ENCODE results near the gene NTMT1.
A peak's percentile ranks its signal among the peaks of the same experiment; 100 is the strongest.

The NTMT1 gene

GRCh38 chr9:129671065-129671464 is 45.1 kb downstream of the NTMT1 start:
- DNase-seq (ENCODE audit: low spot score) (no peak), ATAC-seq (ENCODE audit: low read depth) (no peak)
- H3K27me3 ChIP-seq (ENCODE audit: insufficient read depth, poor library complexity, severe bottlenecking): peaks cover 22% of the 10 kb centered on the region
- no peak overlapping the region for H3K4me3 ChIP-seq (ENCODE audit: severe bottlenecking)
- H3K4me1 ChIP-seq (ENCODE audit: insufficient read depth, poor library complexity, severe bottlenecking): no peaks in the 10 kb centered on the region
- no peaks in the 10 kb centered on the region for H3K9me3 ChIP-seq (ENCODE audit: severe bottlenecking)
- no peak overlapping the region for H3K27ac ChIP-seq (ENCODE audit: poor library complexity, severe bottlenecking)
- no peaks in the 10 kb centered on the region for H3K36me3 ChIP-seq (ENCODE audit: low read depth)
- TF ChIP-seq CTCF (IDR thresholded peaks at IDR 0.05; ENCODE audit: poor library complexity, severe bottlenecking): no peak

GRCh38 chr9:129671519-129671918 is 45.6 kb downstream of the NTMT1 start:
- no peaks in the 10 kb centered on the region for H3K36me3 ChIP-seq (ENCODE audit: low read depth)
- H3K27ac ChIP-seq (ENCODE audit: poor library complexity, severe bottlenecking): no peak overlapping the region
- no peaks in the 10 kb centered on the region for H3K9me3 ChIP-seq (ENCODE audit: severe bottlenecking)
- H3K27me3 ChIP-seq (ENCODE audit: insufficient read depth, poor library complexity, severe bottlenecking): peaks cover 22% of the 10 kb centered on the region
- H3K4me3 ChIP-seq (ENCODE audit: severe bottlenecking): no peak overlapping the region
- no peak for TF ChIP-seq CTCF (IDR thresholded peaks at IDR 0.05; ENCODE audit: poor library complexity, severe bottlenecking)
- ATAC-seq (ENCODE audit: low read depth) (peak; percentile 45), DNase-seq (ENCODE audit: low spot score) (no peak)
- no peaks in the 10 kb centered on the region for H3K4me1 ChIP-seq (ENCODE audit: insufficient read depth, poor library complexity, severe bottlenecking)

DNA sequence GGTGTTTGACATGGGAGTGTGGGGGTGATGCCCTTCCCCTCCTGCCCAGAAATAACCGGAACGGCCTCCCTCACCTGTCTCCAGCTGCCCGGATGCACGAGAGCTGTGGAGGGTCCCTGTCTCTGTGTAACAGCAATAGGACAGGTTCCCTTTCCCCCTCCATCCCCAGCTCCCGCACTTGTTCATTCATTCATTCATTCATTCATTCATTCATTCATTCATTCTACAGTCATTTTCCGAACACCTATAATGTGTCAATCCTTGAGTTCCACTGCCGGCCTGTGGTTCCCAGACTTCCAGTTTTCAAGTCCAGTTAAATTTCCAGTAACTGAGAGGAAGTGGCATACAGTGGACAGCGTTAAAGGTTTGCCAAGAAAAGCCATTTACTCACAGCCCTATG is 46.7 kb downstream of the NTMT1 start:
- Histone ChIP-seq H3K4me1 (ENCODE audit: insufficient read depth, poor library complexity, severe bottlenecking) (no peaks in the 10 kb centered on the region), H3K4me3 (ENCODE audit: severe bottlenecking) (no peak overlapping the region), H3K27me3 (ENCODE audit: insufficient read depth, poor library complexity, severe bottlenecking) (peaks cover 26% of the 10 kb centered on the region), H3K27ac (ENCODE audit: poor library complexity, severe bottlenecking) (no peak overlapping the region), H3K9me3 (ENCODE audit: severe bottlenecking) (no peaks in the 10 kb centered on the region), H3K36me3 (ENCODE audit: low read depth) (no peaks in the 10 kb centered on the region)
- no peak for TF ChIP-seq CTCF (IDR thresholded peaks at IDR 0.05; ENCODE audit: poor library complexity, severe bottlenecking)
- ATAC-seq (ENCODE audit: low read depth) (no peak), DNase-seq (ENCODE audit: low spot score) (no peak)

DNA sequence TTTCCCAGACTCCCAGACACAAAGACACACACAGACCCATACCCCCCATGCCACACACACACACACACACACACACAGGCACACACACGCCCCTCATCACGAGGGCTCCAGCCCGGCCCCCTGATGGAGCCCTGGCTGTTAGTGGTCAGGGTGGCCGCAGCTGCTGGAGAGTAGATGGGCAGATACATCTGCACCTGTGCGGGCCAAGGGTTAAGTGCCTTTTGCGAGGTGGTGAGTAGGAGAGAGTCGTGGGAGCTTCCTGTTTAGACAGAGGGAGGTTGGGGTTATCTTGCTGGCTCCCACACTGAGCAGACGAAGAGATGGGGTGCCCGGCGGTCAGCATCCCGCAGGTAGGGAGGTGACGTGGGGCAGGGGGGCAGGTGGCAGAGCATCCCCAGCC is 47.6 kb downstream of the NTMT1 start:
- no peak for DNase-seq (ENCODE audit: low spot score)
- Histone ChIP-seq H3K4me1 (ENCODE audit: insufficient read depth, poor library complexity, severe bottlenecking) (no peaks in the 10 kb centered on the region), H3K36me3 (ENCODE audit: low read depth) (no peaks in the 10 kb centered on the region), H3K4me3 (ENCODE audit: severe bottlenecking) (no peak overlapping the region), H3K27ac (ENCODE audit: poor library complexity, severe bottlenecking) (no peak overlapping the region), H3K9me3 (ENCODE audit: severe bottlenecking) (no peaks in the 10 kb centered on the region), H3K27me3 (ENCODE audit: insufficient read depth, poor library complexity, severe bottlenecking) (peaks cover 29% of the 10 kb centered on the region)
- no peak for TF ChIP-seq CTCF (IDR thresholded peaks at IDR 0.05; ENCODE audit: poor library complexity, severe bottlenecking)
- no peak for ATAC-seq (ENCODE audit: low read depth)

- no peak for TF ChIP-seq CTCF (IDR thresholded peaks at IDR 0.05; ENCODE audit: poor library complexity, severe bottlenecking)
- DNase-seq (ENCODE audit: low spot score) (no peak), ATAC-seq (ENCODE audit: low read depth) (no peak)
- Histone ChIP-seq H3K27ac (ENCODE audit: poor library complexity, severe bottlenecking) (no peak overlapping the region), H3K4me1 (ENCODE audit: insufficient read depth, poor library complexity, severe bottlenecking) (no peaks in the 10 kb centered on the region), H3K4me3 (ENCODE audit: severe bottlenecking) (no peak overlapping the region), H3K36me3 (ENCODE audit: low read depth) (no peaks in the 10 kb centered on the region), H3K27me3 (ENCODE audit: insufficient read depth, poor library complexity, severe bottlenecking) (peaks cover 29% of the 10 kb centered on the region), H3K9me3 (ENCODE audit: severe bottlenecking) (no peaks in the 10 kb centered on the region)
Measured at GRCh38 chr9:129674229-129674628, 48.3 kb downstream of the NTMT1 start.

Data from RWPE2 (cell line).